Neural cell (in vitro differentiated cells): ENCODE measurements around the gene RAD9A. TPM values are rescaled to one million over a fixed set of nuclear protein-coding genes. Genes with fewer than 3 reads are reported as not detected.

Source experiments
- H2AFZ ChIP-seq: fragments of 200-600, 300-800 bp; sonication (generic), shearing (Covaris generic); 2 replicates; pipeline ENCODE4 v1.6.0; 2014; ENCODE audit warnings: low read depth, mild to moderate bottlenecking, antibody characterized with exemption, low read length, moderate library complexity
- H3F3A ChIP-seq: fragments of 200-600 bp; shearing (Covaris generic); 2 replicates; pipeline ENCODE4 v1.6.1; 2016; ENCODE audit warnings: mild to moderate bottlenecking, moderate library complexity, mixed read lengths, antibody characterized with exemption, low read length; ENCODE audit not compliant: insufficient read depth, poor library complexity, severe bottlenecking
- H3K27ac ChIP-seq: fragments of 200-600, 300-800 bp; sonication (generic), shearing (Covaris generic); 2 replicates; pipeline ENCODE4 v1.5.1; 2014; ENCODE audit warnings: mild to moderate bottlenecking, low read length, moderate library complexity
- H3K27me3 ChIP-seq: fragments of 300-800, 200-600 bp; sonication (generic), shearing (Covaris generic); 2 replicates; pipeline ENCODE4 v1.6.0; 2014; ENCODE audit warnings: mild to moderate bottlenecking, low read depth, low read length, moderate library complexity; ENCODE audit not compliant: insufficient read depth
- H3K36me3 ChIP-seq: fragments of 300-800, 200-600 bp; sonication (generic), shearing (Covaris generic); 2 replicates; pipeline ENCODE4 v1.5.1; 2014; ENCODE audit warnings: mild to moderate bottlenecking, antibody characterized with exemption, low read length, moderate library complexity; ENCODE audit not compliant: insufficient read depth
- H3K4me2 ChIP-seq: fragments of 300-800, 200-600 bp; sonication (generic), shearing (Covaris generic); 2 replicates; pipeline ENCODE4 v1.6.0; 2014; ENCODE audit warnings: mild to moderate bottlenecking, low read length
- H3K4me3 ChIP-seq: fragments of 300-800, 200-600 bp; sonication (generic), shearing (Covaris generic); 2 replicates; pipeline ENCODE4 v1.5.1; 2014; ENCODE audit warnings: mild to moderate bottlenecking, low read length, moderate library complexity
- H3K79me2 ChIP-seq: fragments of 200-600 bp; shearing (Covaris generic); replicated peaks from 2 replicates; pipeline ENCODE4 v1.6.0; 2014; ENCODE audit warnings: mild to moderate bottlenecking, low read length, moderate library complexity; ENCODE audit not compliant: insufficient read depth
- H3K9ac ChIP-seq: fragments of 300-800, 200-600 bp; sonication (generic), shearing (Covaris generic); 2 replicates; pipeline ENCODE4 v1.6.1; 2016; ENCODE audit warnings: mild to moderate bottlenecking, low read length, mixed read lengths
- H3K9me2 ChIP-seq: fragments of 200-600 bp; shearing (Covaris generic); 2 replicates; pipeline ENCODE4 v1.6.1; 2016; ENCODE audit warnings: mild to moderate bottlenecking, low read length, mixed read lengths; ENCODE audit not compliant: insufficient read depth
- H3K9me3 ChIP-seq: fragments of 200-600, 300-800 bp; sonication (generic), shearing (Covaris generic); 2 replicates; pipeline ENCODE4 v1.6.1; 2016; ENCODE audit warnings: mild to moderate bottlenecking, mixed run types, low read length, moderate library complexity, mixed read lengths
- H4K20me1 ChIP-seq: fragments of 200-600 bp; shearing (Covaris generic); 2 replicates; pipeline ENCODE4 v1.6.1; 2016; ENCODE audit warnings: mild to moderate bottlenecking, mixed run types; ENCODE audit not compliant: insufficient read depth
- EP300 ChIP-seq: fragments of 450-650 bp; conservative IDR thresholded peaks from 2 replicates; pipeline ENCODE4 v1.6.1; 2014; ENCODE audit warnings: antibody characterized with exemption, mild to moderate bottlenecking, moderate library complexity; ENCODE audit not compliant: poor library complexity, severe bottlenecking
- EZH2 ChIP-seq: fragments of 200-600, 300-800 bp; shearing (Covaris generic), sonication (generic); IDR thresholded peaks from 2 replicates; pipeline ENCODE4 v1.6.1; 2014; ENCODE audit warnings: antibody characterized with exemption, low read length, borderline replicate concordance, mild to moderate bottlenecking; ENCODE audit not compliant: insufficient read depth, poor library complexity, severe bottlenecking
- MXI1 ChIP-seq: fragments of 450-650 bp; conservative IDR thresholded peaks from 2 replicates; pipeline ENCODE4 v1.6.1; 2014; ENCODE audit warnings: antibody characterized with exemption, mild to moderate bottlenecking; ENCODE audit not compliant: poor library complexity, severe bottlenecking
- POLR2AphosphoS5 ChIP-seq: IDR thresholded peaks from 2 replicates; pipeline ENCODE4 v1.6.1; 2012
- RAD21 ChIP-seq: fragments of 450-650 bp; conservative IDR thresholded peaks from 2 replicates; pipeline ENCODE4 v1.6.1; 2014; ENCODE audit warnings: antibody characterized with exemption, mild to moderate bottlenecking, moderate library complexity
- SMC3 ChIP-seq: fragments of 450-650 bp; conservative IDR thresholded peaks from 2 replicates; pipeline ENCODE4 v1.6.1; 2014; ENCODE audit warnings: antibody characterized with exemption, mild to moderate bottlenecking, moderate library complexity; ENCODE audit not compliant: poor library complexity
- TAF1 ChIP-seq: IDR thresholded peaks from 2 replicates; pipeline ENCODE4 v1.6.1; 2012; ENCODE audit warnings: low read depth
- polyA plus RNA-seq: library from polyadenylated mRNA; depleted of rRNA; stranded (reverse); fragments of >200 nt; gene quantifications from 2 replicates; pipeline ENCODE4 v1.2.3, GENCODE V29; 2014
- TF ChIP-seq, protein P1 (sequence below): IDR thresholded peaks from 2 replicates; pipeline ENCODE4 v1.6.1; 2012; ENCODE audit warnings: borderline replicate concordance
- TF ChIP-seq, protein P2 (sequence below): fragments of 450-650 bp; IDR thresholded peaks from 2 replicates; pipeline ENCODE4 v1.5.1; 2014; ENCODE audit warnings: antibody characterized with exemption, mild to moderate bottlenecking, moderate library complexity; ENCODE audit not compliant: poor library complexity, severe bottlenecking

RAD9A gene
- polyA plus RNA-seq, 1 donor from 2014 or later: 59.6 TPM

DNA sequence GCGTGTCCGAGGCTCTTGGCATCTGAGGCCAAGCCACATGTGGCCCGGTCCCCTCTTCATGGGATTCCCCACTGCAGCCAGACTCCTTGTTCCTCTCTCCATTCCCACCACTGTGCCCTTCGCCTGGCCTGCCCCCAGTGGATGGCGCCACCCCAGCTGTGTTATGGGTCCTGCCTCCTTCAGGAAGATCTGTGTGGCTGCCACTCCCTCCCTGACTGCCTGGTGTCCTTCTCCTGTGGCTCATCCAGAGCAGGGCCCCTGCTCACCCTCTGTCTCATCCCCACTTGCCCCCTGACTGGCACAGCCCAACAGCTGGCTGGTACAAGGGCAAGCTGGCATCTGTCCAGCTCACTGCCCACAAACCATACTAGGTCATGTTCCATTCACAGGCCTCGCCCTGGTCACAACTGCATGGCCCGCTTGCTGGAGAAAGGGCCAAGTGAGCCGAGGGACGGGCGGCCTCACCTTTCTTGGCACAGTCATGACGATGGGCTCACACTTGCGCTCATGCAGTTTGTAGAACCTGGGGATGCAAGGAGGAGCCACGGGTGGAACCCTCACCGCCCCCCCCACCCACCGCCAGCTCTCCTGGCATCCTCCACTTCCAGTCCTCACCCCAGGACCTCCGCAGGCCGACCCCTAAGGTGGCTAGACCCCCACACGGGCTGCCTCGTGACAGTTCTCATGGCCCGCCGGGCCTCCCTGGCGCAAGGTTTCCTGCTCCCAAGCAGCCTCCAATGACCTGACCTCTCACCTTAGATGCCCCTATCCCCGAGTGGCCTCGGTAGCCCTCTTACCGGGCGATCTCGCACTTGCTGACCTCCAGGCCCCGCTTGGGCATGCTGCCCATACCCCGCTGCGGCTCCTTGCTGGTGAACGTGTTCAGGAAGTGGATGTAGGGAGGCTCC is 47.8 kb downstream of the RAD9A start:
- H2AFZ ChIP-seq: no peak overlapping the region
- H3K9me3 ChIP-seq: no peaks in the 10 kb centered on the region
- TF ChIP-seq EP300 (no peak), EZH2 (no peak), RAD21 (no peak), POLR2AphosphoS5 (no peak), MXI1 (no peak), SMC3 (no peak), TAF1 (no peak)
- TF ChIP-seq, protein P1, sequence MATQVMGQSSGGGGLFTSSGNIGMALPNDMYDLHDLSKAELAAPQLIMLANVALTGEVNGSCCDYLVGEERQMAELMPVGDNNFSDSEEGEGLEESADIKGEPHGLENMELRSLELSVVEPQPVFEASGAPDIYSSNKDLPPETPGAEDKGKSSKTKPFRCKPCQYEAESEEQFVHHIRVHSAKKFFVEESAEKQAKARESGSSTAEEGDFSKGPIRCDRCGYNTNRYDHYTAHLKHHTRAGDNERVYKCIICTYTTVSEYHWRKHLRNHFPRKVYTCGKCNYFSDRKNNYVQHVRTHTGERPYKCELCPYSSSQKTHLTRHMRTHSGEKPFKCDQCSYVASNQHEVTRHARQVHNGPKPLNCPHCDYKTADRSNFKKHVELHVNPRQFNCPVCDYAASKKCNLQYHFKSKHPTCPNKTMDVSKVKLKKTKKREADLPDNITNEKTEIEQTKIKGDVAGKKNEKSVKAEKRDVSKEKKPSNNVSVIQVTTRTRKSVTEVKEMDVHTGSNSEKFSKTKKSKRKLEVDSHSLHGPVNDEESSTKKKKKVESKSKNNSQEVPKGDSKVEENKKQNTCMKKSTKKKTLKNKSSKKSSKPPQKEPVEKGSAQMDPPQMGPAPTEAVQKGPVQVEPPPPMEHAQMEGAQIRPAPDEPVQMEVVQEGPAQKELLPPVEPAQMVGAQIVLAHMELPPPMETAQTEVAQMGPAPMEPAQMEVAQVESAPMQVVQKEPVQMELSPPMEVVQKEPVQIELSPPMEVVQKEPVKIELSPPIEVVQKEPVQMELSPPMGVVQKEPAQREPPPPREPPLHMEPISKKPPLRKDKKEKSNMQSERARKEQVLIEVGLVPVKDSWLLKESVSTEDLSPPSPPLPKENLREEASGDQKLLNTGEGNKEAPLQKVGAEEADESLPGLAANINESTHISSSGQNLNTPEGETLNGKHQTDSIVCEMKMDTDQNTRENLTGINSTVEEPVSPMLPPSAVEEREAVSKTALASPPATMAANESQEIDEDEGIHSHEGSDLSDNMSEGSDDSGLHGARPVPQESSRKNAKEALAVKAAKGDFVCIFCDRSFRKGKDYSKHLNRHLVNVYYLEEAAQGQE: no peak
- TF ChIP-seq, protein P2, sequence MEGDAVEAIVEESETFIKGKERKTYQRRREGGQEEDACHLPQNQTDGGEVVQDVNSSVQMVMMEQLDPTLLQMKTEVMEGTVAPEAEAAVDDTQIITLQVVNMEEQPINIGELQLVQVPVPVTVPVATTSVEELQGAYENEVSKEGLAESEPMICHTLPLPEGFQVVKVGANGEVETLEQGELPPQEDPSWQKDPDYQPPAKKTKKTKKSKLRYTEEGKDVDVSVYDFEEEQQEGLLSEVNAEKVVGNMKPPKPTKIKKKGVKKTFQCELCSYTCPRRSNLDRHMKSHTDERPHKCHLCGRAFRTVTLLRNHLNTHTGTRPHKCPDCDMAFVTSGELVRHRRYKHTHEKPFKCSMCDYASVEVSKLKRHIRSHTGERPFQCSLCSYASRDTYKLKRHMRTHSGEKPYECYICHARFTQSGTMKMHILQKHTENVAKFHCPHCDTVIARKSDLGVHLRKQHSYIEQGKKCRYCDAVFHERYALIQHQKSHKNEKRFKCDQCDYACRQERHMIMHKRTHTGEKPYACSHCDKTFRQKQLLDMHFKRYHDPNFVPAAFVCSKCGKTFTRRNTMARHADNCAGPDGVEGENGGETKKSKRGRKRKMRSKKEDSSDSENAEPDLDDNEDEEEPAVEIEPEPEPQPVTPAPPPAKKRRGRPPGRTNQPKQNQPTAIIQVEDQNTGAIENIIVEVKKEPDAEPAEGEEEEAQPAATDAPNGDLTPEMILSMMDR: no peak
- no peak overlapping the region for H3K27ac ChIP-seq
- no peak overlapping the region for H3K4me3 ChIP-seq
- H3K9me2 ChIP-seq: no peaks in the 10 kb centered on the region
- no peak overlapping the region for H3K9ac ChIP-seq
- no peaks in the 10 kb centered on the region for H3K36me3 ChIP-seq
- no peak overlapping the region for H3K4me2 ChIP-seq
- no peaks in the 10 kb centered on the region for H3K27me3 ChIP-seq
- no peaks in the 10 kb centered on the region for H3F3A ChIP-seq
- no peaks in the 10 kb centered on the region for H3K79me2 ChIP-seq
- no peaks in the 10 kb centered on the region for H4K20me1 ChIP-seq

DNA sequence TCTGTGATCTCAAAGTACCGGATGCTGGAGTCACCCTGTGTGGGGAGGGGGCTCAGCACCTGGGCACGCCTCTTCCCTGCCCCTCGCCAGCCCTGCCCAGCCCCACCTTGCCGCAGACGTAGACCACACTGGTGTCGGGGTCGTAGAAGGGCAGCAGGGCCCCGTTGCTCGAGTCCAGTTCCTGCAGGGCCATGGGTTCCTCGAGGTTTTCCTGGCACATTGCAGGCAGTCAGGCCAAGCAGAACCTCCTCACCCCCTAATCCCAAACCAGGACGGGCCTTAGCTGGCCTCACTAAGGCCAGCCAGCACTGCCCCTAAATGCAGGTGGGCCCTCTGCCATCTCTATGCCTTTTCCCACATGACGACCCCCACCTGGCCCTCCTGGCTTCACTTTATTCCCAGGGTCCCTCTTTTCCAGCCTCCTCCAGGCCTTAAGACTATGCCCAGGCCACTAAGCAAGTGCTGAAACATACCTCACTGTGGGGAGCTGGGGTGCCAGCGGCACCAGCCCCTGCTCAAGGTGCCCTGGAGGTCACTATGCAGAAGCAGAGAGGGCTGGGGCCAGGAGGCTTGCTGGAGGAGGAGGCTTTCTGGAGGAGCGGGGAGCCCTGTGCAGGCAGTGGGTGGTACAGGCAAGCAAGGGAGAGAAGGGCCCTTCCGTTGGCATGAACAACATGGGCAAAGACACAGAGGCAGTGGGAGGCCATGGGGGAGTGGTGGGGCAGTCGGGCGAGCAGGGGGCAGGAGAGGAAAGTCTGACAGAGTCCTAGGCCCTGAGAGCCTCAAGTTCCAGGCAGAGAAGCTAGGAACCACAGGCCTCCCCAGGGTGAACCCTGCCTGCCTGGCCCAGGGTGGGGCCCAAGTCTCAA is 48.7 kb downstream of the RAD9A start:
- H3K9ac ChIP-seq: no peak overlapping the region
- no peaks in the 10 kb centered on the region for H3K9me2 ChIP-seq
- no peak overlapping the region for H3K27ac ChIP-seq
- H2AFZ ChIP-seq: no peak overlapping the region
- no peak for TF ChIP-seq EP300
- TF ChIP-seq SMC3: no peak
- TF ChIP-seq, protein P2: no peak
- TF ChIP-seq TAF1: no peak
- TF ChIP-seq, protein P1: no peak
- no peak for TF ChIP-seq EZH2
- TF ChIP-seq MXI1: no peak
- TF ChIP-seq POLR2AphosphoS5: no peak
- TF ChIP-seq RAD21: no peak
- no peaks in the 10 kb centered on the region for H3K79me2 ChIP-seq
- H3F3A ChIP-seq: no peaks in the 10 kb centered on the region
- H3K36me3 ChIP-seq: no peaks in the 10 kb centered on the region
- no peaks in the 10 kb centered on the region for H3K27me3 ChIP-seq
- H3K4me3 ChIP-seq: no peak overlapping the region
- H4K20me1 ChIP-seq: no peaks in the 10 kb centered on the region
- H3K4me2 ChIP-seq: no peak overlapping the region
- H3K9me3 ChIP-seq: no peaks in the 10 kb centered on the region
